DMS 273 (cell line): ENCODE measurements around the gene STON1.
"Not testable (repeated sequence)": the region's sequence is repeated elsewhere in the genome, so short reads cannot be mapped to it uniquely, and the experiment has no call there.

Source experiments
- DNase-seq: peaks from one replicate; lab custom pipeline; 2025; ENCODE audit not compliant: unreplicated experiment; lab: John Stamatoyannopoulos, UW

Gene STON1

GRCh38 chr2:48568547-48568946 is 38.6 kb downstream of the STON1 start:
- no peak for DNase-seq

- DNase-seq, result no peak
Measured at GRCh38 chr2:48569433-48569832, 39.5 kb downstream of the STON1 start.

DNA sequence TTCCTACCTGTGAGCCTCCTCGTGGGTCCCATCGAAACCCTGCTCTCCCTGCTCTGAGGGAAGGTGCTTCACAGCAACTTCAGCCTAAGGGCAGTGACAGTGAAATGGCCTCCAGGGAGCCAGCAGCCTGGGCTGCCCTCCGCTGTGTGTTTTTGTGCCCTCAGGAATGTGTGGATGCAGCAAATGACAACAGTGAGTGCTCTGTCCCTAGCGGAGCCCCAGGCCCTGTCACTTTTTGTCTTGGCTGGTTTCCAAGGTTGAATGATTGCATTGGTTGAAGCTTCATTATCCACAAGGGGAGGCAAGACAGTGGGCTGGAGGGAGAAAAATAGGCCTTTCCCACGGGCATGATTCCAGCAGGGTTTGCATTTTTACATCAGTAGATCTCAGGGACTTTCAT is 42.9 kb downstream of the STON1 start:
- no peak for DNase-seq

GRCh38 chr2:48574353-48575287 is 44.7 kb downstream of the STON1 start:
- DNase-seq, result no peak

- DNase-seq, result no peak
Measured at GRCh38 chr2:48578313-48578712, 48.4 kb downstream of the STON1 start.

DNA sequence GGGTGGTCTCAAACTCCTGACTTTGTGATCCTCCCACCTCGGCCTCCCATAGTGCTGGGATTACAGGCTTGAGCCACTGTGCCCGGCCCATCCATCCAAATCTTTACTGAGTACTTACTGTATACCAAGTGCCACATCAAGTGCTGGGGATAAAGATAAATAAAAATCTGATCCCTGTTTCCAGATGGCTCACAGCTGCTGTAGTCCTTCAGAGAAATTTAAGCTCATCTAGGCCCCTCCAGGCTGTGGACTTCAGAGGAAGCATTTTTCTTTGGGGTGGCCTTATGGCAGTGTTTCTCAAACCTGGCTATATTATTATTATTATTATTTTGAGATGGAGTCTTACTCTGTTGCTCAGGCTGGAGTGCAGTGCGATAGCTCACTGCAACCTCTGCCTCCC is 54.0 kb downstream of the STON1 start:
- peak; percentile 16 for DNase-seq

DNA sequence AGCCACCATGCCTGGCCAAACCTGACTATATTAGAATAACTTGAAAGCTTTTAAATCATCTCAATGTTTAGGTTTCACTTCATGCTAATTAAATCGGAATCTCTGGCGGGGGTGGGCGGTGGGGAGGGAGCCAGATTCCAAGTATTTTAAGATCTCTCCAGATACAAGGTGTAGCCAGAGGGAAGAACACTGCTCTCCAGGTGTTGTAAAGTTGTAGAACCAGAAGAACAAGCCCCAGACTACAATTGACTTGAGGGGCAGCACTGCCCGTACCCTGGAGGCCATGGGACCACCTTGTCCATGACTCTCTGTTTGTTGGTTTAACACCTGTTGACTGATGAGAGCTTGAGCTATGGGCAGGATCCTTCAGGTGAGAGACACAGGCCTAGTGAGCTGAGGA is 54.6 kb downstream of the STON1 start:
- DNase-seq, result no peak

DNA sequence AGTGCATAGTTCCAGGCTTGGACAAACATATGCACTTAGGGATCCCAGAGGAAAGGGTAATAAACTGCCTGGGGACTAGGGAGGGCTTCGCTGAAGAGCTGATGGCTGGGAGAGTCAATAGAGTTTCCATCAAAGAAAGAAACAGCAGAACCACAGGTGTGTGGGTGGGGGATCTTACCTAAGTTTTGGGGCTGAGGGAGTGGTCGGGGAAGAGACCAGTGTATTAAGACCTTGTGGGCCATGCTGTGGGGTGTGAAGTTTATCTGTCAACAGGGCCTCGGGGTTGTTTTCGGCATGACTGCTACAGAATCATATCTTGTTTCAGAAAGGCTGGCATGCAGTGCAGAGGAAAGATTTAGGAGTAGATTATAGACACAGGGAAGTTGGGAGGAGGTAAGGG is 56.5 kb downstream of the STON1 start:
- DNase-seq, result no peak

DNA sequence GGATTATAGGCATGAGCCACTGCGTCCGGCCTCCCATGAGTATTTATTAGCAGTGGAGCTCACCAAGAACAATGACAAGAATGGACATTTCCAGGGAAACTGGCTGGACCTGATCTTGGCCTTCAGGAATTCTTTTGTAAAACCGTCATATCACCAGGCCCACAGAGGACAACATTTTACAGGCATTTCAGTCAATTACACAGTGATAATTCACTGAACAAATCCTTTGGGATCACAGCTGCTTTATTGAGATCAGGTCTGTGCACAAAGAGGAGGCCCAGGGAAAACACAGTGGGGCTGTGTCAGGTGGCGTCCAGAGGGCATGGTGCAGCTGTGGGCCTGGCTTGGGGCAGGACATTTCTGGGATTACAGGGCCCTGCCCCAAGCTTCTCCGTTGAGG is 57.6 kb downstream of the STON1 start:
- no peak for DNase-seq

GRCh38 chr2:48587961-48588360 is 58.0 kb downstream of the STON1 start:
- DNase-seq, result no peak

DNA sequence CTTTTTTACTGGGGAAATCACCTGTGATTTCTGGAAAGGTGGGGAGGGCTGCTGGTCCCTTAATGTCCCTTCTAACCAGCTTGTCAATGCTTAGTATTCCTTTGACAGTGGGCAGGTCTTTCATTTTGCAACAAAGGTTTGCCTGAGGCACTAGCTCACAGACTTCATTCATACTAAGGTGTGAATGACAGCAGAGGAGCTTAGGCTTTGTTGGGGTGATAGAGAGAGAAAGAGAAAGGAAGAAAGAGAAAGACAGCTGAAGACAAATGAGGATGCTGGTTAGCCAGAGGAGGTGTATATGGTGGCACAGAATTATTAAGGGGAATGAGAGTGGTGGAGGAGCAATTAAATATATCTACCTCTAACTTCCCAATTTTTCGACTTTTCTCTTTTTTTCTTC is 58.8 kb downstream of the STON1 start:
- no peak for DNase-seq

GRCh38 chr2:48589170-48589767 is 59.3 kb downstream of the STON1 start:
- DNase-seq, result peak; percentile 69

GRCh38 chr2:48590017-48590416 is 60.1 kb downstream of the STON1 start:
- peak; percentile 10 for DNase-seq

DNA sequence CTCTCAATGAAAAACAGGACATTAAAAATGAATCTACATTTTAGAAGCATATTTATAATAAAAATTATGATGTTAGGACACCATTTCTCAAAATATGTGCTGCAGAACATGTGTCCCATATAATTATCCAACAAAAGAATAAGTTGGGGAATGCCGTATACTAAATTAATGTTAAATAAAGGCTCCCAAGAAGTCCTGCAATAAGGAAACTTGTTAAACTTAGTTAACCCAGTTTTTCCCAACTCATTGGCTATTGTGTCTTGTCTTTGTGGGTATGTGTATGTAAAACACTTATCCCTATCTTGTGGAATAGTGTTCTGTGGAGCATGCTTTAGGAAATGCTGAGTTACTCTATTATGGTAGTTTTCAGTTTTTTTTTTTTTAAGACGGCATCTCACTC is 62.1 kb downstream of the STON1 start:
- no peak for DNase-seq

GRCh38 chr2:48596751-48597150 is 66.8 kb downstream of the STON1 start:
- DNase-seq, result not testable (repeated sequence)

DNA sequence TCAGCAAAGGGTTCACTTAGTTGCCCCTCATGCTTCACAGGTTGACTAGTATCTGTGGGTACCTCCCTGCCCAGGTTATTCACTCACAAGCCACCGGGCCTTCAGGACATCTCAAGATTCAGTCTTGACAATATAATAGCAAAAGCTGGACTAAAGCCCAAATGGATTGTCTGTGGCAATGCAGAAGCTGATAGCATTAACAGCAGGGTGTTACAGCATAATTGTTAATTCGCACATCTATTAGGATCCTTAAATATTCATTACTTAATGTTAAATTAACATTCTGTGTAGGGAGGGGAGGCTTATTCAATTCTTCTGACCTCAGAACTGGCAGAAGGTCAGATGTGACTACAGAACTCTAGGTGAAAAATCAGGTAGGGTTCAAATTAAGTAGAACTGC is 67.5 kb downstream of the STON1 start:
- DNase-seq, result no peak

- peak; percentile 73 for DNase-seq
Measured at GRCh38 chr2:48600204-48600813, 70.4 kb downstream of the STON1 start.

DNA sequence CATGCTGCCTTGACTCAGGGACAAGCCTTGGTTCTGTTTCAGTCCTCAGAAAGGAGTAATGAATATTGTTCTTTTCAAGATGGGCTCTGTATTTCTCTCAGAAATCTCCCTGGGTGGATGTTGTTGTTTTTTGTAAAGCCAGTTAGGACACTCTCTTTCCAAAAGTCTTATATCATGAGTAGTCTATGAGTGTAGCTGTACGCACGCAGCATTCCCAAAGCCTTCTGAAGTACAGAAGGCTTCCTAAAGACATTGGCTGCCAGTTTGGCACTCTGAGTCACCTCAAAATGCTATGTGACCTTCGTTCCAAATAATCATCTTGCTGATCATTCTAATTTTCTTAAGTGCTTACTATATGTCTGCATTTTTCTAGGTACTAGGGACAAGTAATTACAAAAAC is 71.0 kb downstream of the STON1 start:
- DNase-seq, result no peak

- DNase-seq, result peak; percentile 23
Measured at GRCh38 chr2:48601349-48601748, 71.4 kb downstream of the STON1 start.

- no peak for DNase-seq
Measured at GRCh38 chr2:48605482-48606175, 75.7 kb downstream of the STON1 start.

GRCh38 chr2:48607307-48608014 is 77.5 kb downstream of the STON1 start:
- no peak for DNase-seq
